Muscle layer of colon (tissue), 2 donors: ENCODE data around the gene RHBDF1.
A peak's percentile ranks its signal among the peaks of the same experiment; 100 is the strongest.

Experiments used
- H3K27ac ChIP-seq: one replicate; pipeline ENCODE4 v1.7.0; 2013; ENCODE audit warnings: low read depth, mild to moderate bottlenecking, low read length, moderate library complexity
- H3K27me3 ChIP-seq, 2 donors: one replicate each; pipeline ENCODE4 v1.7.0; 2013; ENCODE audit warnings: low read length in 2 of 2, mild to moderate bottlenecking in 2 of 2; ENCODE audit not compliant: insufficient read depth in 2 of 2, control insufficient read depth in 1 of 2
- H3K36me3 ChIP-seq: one replicate; pipeline ENCODE4 v1.7.0; 2013; ENCODE audit warnings: mild to moderate bottlenecking, low read length; ENCODE audit not compliant: insufficient read depth
- H3K4me1 ChIP-seq: one replicate; pipeline ENCODE4 v1.7.0; 2013; ENCODE audit warnings: mild to moderate bottlenecking, low read length; ENCODE audit not compliant: insufficient read depth
- H3K4me3 ChIP-seq, 2 donors: one replicate each; pipeline ENCODE4 v1.7.0; 2013; ENCODE audit warnings: low read length in 2 of 2, low read depth in 1 of 2, mild to moderate bottlenecking in 1 of 2, moderate library complexity in 1 of 2
- H3K9ac ChIP-seq: one replicate; pipeline ENCODE4 v1.7.0; 2013; ENCODE audit warnings: low read length
- H3K9me3 ChIP-seq: one replicate; pipeline ENCODE4 v1.7.0; 2013; ENCODE audit warnings: mild to moderate bottlenecking, low read length
- donor health status: abdominal sarcoma.
- donor health status: Adenocarcinoma of cecum.

The RHBDF1 gene

DNA sequence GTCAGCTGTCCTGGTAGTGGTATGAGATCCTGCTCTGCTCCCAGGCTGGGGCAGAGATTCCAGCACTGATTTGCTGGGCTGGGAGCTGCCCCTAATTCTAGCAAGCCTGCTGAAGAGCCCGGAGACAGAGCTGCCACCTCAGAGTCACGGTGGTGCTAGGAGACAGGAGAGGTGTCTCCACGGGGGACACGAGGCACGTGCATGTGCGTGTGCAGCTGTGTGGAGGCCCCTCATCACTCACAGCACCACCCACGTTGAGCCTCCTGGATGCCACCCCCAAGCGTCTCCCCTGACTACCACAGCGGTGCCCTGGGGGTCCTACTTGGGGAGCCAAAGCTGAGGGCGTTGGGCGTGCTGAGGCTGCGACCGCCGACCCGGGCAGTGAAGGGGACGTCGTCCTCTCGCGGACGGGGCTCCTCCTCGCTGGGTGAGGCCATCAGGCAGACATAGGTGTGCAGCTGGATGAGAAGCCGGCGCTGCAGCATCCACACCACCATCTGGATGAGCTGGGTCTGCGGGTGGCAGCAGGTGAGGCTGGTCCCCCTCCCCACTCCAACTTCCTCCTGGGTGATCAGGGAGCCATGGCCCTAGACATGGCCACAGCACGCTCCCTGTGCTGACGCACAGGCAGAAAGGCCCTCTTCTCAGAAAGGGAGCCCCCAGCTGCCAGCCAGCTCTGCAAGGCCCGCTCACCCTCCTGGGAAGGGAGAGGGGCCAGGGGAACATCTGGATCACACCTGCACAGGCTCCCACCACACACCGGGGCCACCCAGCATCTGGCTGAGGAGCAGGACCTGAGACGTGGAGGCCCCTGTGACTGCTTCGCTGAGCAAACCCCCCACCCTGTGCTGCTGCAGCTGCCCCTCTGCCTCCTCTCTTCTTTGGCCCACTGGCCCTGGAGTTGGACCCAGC, 17.2 kb upstream of the RHBDF1 start:
- Histone ChIP-seq H3K27ac (no peak overlapping the region), H3K27me3 (no peaks in the 10 kb centered on the region), H3K36me3 (peaks cover 42% of the 10 kb centered on the region), H3K9me3 (no peaks in the 10 kb centered on the region), H3K4me3 (no peak overlapping the region), H3K4me1 (peaks cover 10% of the 10 kb centered on the region), H3K9ac (no peak overlapping the region)

DNA sequence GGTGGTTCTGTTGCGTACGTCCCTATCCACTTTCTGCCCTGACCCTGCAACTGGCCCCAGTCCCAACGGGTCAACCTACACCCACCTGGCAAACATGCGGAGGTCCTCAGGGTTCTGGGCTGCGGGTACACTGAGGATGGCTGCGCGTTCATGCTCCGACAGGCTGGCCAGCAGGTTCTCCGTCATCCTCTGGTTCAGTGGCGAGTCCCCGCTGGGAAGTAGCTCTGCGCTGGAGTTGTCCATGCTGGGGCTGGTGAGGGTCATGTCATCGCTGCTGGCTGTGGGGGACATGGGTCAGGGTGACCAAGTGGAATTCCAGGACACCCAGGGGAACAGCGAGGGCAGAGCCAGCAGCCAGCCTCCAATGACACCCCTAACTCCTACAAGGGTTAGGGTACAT, 16.2 kb upstream of the RHBDF1 start:
- Histone ChIP-seq H3K9ac (no peak overlapping the region), H3K9me3 (no peaks in the 10 kb centered on the region), H3K27ac (no peak overlapping the region), H3K27me3 (no peaks in the 10 kb centered on the region), H3K36me3 (peaks cover 40% of the 10 kb centered on the region), H3K4me1 (peaks cover 19% of the 10 kb centered on the region), H3K4me3 (no peak overlapping the region)

DNA sequence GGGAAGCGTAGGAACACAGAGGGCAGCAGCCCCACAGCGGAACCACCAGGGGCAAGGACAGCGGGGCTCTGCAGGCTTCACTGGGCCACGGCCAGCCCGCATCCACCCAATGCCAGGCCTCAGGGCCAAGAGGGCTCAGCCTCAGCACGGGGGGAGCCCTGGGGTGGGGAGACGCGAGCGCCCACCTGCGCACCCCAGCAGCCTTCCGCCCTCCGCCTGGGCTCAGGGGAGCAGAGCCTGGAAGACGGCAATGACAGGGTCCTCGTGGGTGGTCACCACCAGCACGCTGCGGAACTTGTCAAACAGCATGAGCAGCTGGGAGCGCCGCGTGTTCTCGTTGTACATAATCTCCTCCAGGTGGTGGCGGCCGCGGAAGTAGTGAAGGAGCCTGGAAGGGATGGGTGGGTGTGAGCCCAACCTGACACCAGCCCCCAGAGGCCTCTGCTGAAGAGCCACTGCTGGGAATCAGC, 14.1 kb upstream of the RHBDF1 start:
- H3K27me3 ChIP-seq = no peaks in the 10 kb centered on the region
- H3K9me3 ChIP-seq = no peaks in the 10 kb centered on the region
- no peak overlapping the region for H3K27ac ChIP-seq
- H3K4me1 ChIP-seq = peaks cover 12% of the 10 kb centered on the region
- no peak overlapping the region for H3K4me3 ChIP-seq
- no peak overlapping the region for H3K9ac ChIP-seq
- H3K36me3 ChIP-seq = peaks cover 40% of the 10 kb centered on the region

GRCh38 chr16:85865-86264, 13.4 kb upstream of the RHBDF1 start:
- H3K4me3 ChIP-seq = no peak overlapping the region
- H3K9ac ChIP-seq = no peak overlapping the region
- H3K27ac ChIP-seq = no peak overlapping the region
- H3K27me3 ChIP-seq = no peaks in the 10 kb centered on the region
- H3K9me3 ChIP-seq = no peaks in the 10 kb centered on the region
- peaks cover 9% of the 10 kb centered on the region for H3K4me1 ChIP-seq
- H3K36me3 ChIP-seq = peaks cover 40% of the 10 kb centered on the region

DNA sequence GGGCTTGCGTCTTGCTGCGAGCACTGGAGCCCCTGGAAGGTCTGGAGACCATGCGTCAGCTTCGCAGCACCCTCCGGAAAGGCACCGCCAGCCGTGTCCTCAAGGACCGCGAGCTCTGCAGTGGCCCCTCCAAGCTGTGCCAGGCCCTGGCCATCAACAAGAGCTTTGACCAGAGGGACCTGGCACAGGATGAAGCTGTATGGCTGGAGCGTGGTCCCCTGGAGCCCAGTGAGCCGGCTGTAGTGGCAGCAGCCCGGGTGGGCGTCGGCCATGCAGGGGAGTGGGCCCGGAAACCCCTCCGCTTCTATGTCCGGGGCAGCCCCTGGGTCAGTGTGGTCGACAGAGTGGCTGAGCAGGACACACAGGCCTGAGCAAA, 13.0 kb upstream of the RHBDF1 start:
- Histone ChIP-seq H3K27ac (no peak overlapping the region), H3K36me3 (peaks cover 37% of the 10 kb centered on the region), H3K4me1 (peaks cover 9% of the 10 kb centered on the region), H3K9me3 (no peaks in the 10 kb centered on the region), H3K4me3 (no peak overlapping the region), H3K27me3 (no peaks in the 10 kb centered on the region), H3K9ac (no peak overlapping the region)

DNA sequence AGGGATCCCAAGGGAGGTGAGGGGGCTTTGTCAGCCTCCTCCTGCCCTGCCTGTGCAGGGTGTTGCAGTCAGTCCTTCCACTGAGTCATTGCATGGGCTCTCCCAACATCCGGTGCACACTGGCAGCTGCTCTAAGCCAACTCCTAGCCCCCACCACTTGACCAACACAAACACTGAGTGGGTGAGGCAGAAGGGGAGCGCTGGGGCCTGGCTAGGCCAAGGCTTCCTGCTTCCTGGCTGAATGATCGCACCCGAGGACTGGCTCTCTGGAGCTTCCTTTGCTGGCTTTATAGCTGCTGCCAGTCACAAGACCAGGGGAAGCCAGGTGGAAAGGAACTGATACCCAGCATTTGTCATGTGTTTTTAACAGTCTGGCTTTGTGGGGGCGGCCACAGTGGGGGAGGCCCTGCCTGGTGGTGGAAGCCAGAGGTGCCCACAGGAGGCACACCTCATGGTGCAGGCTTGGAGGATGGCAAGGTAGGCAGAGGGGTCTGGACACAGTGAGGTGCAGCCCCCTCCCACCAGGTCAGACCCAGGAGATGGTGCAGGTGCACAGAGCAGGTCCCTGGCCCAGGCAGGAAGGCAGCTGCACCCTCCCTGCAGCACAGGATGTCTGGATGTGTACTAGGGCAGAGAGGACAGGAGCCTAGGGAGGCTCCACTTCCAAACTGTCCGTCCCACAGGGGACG, 12.4 kb upstream of the RHBDF1 start:
- Histone ChIP-seq H3K27me3 (no peaks in the 10 kb centered on the region), H3K4me3 (no peak overlapping the region), H3K36me3 (peaks cover 35% of the 10 kb centered on the region), H3K4me1 (peaks cover 9% of the 10 kb centered on the region), H3K9me3 (no peaks in the 10 kb centered on the region), H3K9ac (no peak overlapping the region), H3K27ac (no peak overlapping the region)

DNA sequence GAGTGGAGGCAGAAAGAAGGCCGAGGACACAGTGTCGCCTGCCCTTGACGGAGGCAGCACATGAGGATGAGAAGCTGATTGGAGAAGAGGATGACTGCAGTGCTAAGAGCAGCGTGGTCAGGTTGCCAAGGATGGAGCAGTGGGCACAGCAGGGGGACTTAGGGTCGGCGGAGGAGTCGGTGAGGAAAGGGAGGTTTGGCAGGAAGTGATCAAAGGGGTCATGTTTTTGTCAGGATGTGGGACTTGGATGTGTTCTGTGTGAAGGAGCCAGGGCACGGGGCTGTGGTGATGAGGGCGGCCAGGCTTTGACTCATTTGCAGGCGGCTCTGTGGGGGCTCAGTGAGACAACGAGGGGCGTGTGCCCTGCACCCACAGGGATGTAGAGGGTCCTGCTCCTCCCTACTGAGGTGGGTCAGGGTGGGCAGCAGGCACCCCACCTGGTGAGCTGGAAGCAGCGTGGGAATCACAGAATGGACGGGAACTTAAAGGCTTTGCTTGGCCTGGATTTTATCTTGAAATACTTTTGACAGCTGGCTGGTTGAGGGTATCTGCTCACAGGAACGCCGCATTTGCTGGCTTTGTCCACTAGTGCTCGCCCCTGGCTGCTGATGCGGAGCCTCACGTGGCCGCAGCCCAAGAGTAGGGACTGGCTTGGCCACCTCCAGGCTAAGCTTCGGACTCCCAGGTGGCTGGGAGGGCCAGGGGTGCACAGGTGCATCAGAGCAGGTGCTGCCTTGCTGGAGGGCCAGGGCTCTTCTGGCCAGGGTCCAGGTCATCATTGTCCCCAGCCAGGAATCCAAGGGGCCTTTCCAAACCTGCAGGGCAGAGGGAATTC, 11.6 kb upstream of the RHBDF1 start:
- H3K27ac ChIP-seq = no peak overlapping the region
- peaks cover 32% of the 10 kb centered on the region for H3K36me3 ChIP-seq
- H3K27me3 ChIP-seq = no peaks in the 10 kb centered on the region
- peaks cover 15% of the 10 kb centered on the region for H3K4me1 ChIP-seq
- H3K9me3 ChIP-seq = no peaks in the 10 kb centered on the region
- no peak overlapping the region for H3K9ac ChIP-seq
- H3K4me3 ChIP-seq = no peak overlapping the region

- Histone ChIP-seq H3K36me3 (peaks cover 23% of the 10 kb centered on the region), H3K27me3 (no peaks in the 10 kb centered on the region), H3K4me3 (no peak overlapping the region), H3K27ac (no peak overlapping the region), H3K9me3 (no peaks in the 10 kb centered on the region), H3K9ac (no peak overlapping the region), H3K4me1 (peaks cover 20% of the 10 kb centered on the region)
These were observed 10.7 kb upstream of the RHBDF1 start for GRCh38 chr16:83060-83603.

- Histone ChIP-seq H3K4me3 (peak overlapping the region in 1 of 2 donors; percentile 67), H3K9me3 (no peaks in the 10 kb centered on the region), H3K27me3 (no peaks in the 10 kb centered on the region), H3K27ac (peak overlapping the region; percentile 90), H3K4me1 (peaks cover 39% of the 10 kb centered on the region), H3K36me3 (peaks cover 8% of the 10 kb centered on the region), H3K9ac (peak overlapping the region; percentile 53)
These were observed 7.0 kb upstream of the RHBDF1 start for GRCh38 chr16:79151-80054.

- peak overlapping the region; percentile 90 for H3K27ac ChIP-seq
- H3K27me3 ChIP-seq = no peaks in the 10 kb centered on the region
- H3K4me1 ChIP-seq = peaks cover 32% of the 10 kb centered on the region
- no peaks in the 10 kb centered on the region for H3K9me3 ChIP-seq
- H3K9ac ChIP-seq = peak overlapping the region; percentile 53
- peaks cover 8% of the 10 kb centered on the region for H3K36me3 ChIP-seq
- peak overlapping the region; percentile 67 to 85 for H3K4me3 ChIP-seq
These were observed 6.2 kb upstream of the RHBDF1 start for GRCh38 chr16:78444-79150.
